ENCODE data around the gene OSBP. TPM values are rescaled to one million over a fixed set of nuclear protein-coding genes. Genes with fewer than 3 reads are reported as not detected.

OSBP gene
- total RNA-seq, 4 donors from 2014 or later = 27.4 to 45.2 (median 34.9) TPM

DNA sequence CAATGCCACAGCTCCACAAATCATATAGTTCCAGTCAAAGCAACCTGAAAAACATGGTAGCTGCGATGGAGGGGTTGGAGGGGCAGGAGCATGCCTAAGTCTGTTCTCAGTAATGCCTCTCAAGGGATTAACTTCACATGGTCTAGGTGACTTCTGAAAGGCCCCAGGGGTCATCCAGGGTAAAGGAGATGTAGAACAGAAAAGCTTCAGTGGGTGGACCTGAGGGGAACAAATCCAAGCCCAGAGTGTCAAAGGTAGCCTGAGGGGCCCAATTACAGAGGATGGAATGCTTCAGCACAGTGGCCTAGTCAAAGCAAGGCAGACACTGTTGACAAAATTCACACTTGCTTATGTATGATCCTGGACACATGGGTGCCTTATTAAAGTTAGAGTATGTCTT, 80.9 kb downstream of the OSBP start:
- no peak for TF ChIP-seq POLR2A (IDR thresholded peaks at IDR 0.05)
- TF ChIP-seq CTCF (IDR thresholded peaks at IDR 0.05 in 4 of 5, conservative IDR thresholded peaks at IDR 0.05 in 1 of 5) = no peak
- Histone ChIP-seq H3K27ac (no peak overlapping the region), H3K9me3 (no peaks in the 10 kb centered on the region), H3K4me3 (no peak overlapping the region), H3K27me3 (no peaks in the 10 kb centered on the region), H3K4me1 (peaks cover 0 to 8% of the 10 kb centered on the region in 2 donors), H3K36me3 (no peaks in the 10 kb centered on the region)
- intact Hi-C loops (cut with DNase I; ENCODE audit: low total_unique reads) = loop anchor here (5.0 kb wide), 1 partner anchor 268 kb away; no protein-coding TSS in a partner anchor
- in situ Hi-C loops (cut with MboI; ENCODE audit: low sequenced_read_pairs in 4 of 4) = loop anchor here (5.0 to 25.0 kb wide), 7 partner anchors 133 to 278 kb away; partner anchors contain the start of genes MRPL16 (in 1 of the 4) and PATL1 (in 1 of the 4)
- ATAC-seq (no peak), DNase-seq (no peak)

- intact Hi-C loops (cut with DNase I; ENCODE audit: low total_unique reads) = no loop called here
- ATAC-seq = no peak
- TF ChIP-seq POLR2A (IDR thresholded peaks at IDR 0.05) (no peak), CTCF (IDR thresholded peaks at IDR 0.05 in 4 of 5, conservative IDR thresholded peaks at IDR 0.05 in 1 of 5) (no peak)
Observed at GRCh38 chr11:59532620-59533019, 83.0 kb downstream of the OSBP start.

DNA sequence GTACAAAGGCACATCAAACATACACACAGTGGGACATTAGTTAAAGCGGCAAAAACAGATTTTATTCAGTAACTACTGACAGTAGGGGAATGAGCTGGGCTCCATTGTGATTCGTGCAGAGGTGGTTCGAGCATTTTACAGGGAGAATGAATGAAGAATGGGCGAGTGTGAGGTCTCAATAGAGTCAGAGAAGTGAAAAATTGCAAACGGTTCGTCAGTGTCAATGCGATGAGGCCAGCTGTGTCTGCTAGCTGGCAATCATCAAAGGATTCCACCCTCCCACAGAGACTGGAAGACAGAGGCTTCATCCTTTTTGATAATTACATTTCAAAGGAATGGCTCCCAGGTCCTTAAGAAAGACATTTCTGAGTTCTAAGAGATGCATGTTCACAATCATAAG, 86.9 kb downstream of the OSBP start:
- Histone ChIP-seq H3K4me1 (no peaks in the 10 kb centered on the region), H3K27me3 (no peaks in the 10 kb centered on the region), H3K27ac (no peak overlapping the region), H3K36me3 (no peaks in the 10 kb centered on the region), H3K4me3 (no peak overlapping the region), H3K9me3 (no peaks in the 10 kb centered on the region)
- DNase-seq = no peak
- no peak for TF ChIP-seq CTCF (IDR thresholded peaks at IDR 0.05 in 4 of 5, conservative IDR thresholded peaks at IDR 0.05 in 1 of 5)
- intact Hi-C loops (cut with DNase I; ENCODE audit: low total_unique reads) = no loop called here
- in situ Hi-C loops (cut with MboI; ENCODE audit: low sequenced_read_pairs in 4 of 4) = loop anchor here in 1 of 4 donors (25.0 kb wide), 1 partner anchor 284 kb away; the partner anchor contains the start of gene MRPL16
- no peak for ATAC-seq

More at GRCh38 chr11:59532620-59533019, 83.0 kb downstream of the OSBP start:
- H3K27me3 ChIP-seq = no peaks in the 10 kb centered on the region
- DNase-seq = no peak
- no peak overlapping the region for H3K27ac ChIP-seq
- H3K9me3 ChIP-seq = no peaks in the 10 kb centered on the region
- no peaks in the 10 kb centered on the region for H3K36me3 ChIP-seq
- in situ Hi-C loops (cut with MboI; ENCODE audit: low sequenced_read_pairs in 4 of 4) = loop anchor here (5.0 to 25.0 kb wide), 4 partner anchors 142 to 280 kb away; partner anchors contain the start of gene MRPL16 (in 1 of the 4)
- H3K4me1 ChIP-seq = peaks cover 0 to 8% of the 10 kb centered on the region in 2 donors
- no peak overlapping the region for H3K4me3 ChIP-seq

Small RNA genes lying within 50 kb of the gene (microRNA-seq; reads per million reads assigned to microRNA genes)
- gene MIR3162 (ENCODE audit: borderline replicate concordance in 2 of 2) = 0 reads per million in 2 donors

Other genes starting within 250 kb of the OSBP start
- not detected for gene OR5A2, start 189.4 kb downstream of the OSBP start, total RNA-seq
- gene OR5A1, start 179.3 kb downstream of the OSBP start, total RNA-seq = not detected
- not detected for gene OR4D6, start 158.8 kb downstream of the OSBP start, total RNA-seq
- not detected for gene OR4D10, start 142.5 kb downstream of the OSBP start, total RNA-seq
- not detected for gene OR4D11, start 112.2 kb downstream of the OSBP start, total RNA-seq
- gene OR4D9, start 104.2 kb downstream of the OSBP start, total RNA-seq = not detected
- 10 to 100 TPM; 19.0 to 29.9 (median 26.2) TPM for gene PATL1, start 53.3 kb upstream of the OSBP start, total RNA-seq
- not detected for gene OR10V1, start 98.1 kb upstream of the OSBP start, total RNA-seq
- 10 to 100 TPM in 2 of 4 donors, 1 to 10 TPM in 2; 8.3 to 23.4 (median 15.8) TPM for gene STX3, start 139.6 kb upstream of the OSBP start, total RNA-seq
- 10 to 100 TPM; 33.7 to 78.2 (median 38.3) TPM for gene MRPL16, start 195.0 kb upstream of the OSBP start, total RNA-seq
- gene CBLIF, start 229.7 kb upstream of the OSBP start, total RNA-seq = not detected